Transverse colon (tissue), 4 donors: Measurements from ENCODE around the gene SDK1.

ENCODE experiments used
- EP300 ChIP-seq: sonication (generic); formaldehyde crosslinking; IDR thresholded peaks from one replicate; pipeline ENCODE4 v1.6.1; 2017; ENCODE audit warnings: antibody characterized with exemption, low read depth
- POLR2A ChIP-seq: fragments of 450-650 bp; IDR thresholded peaks from one replicate; pipeline ENCODE4 v1.6.1; 2016; ENCODE audit warnings: antibody characterized with exemption, mild to moderate bottlenecking, moderate library complexity
- POLR2AphosphoS5 ChIP-seq, 3 donors: sonication (generic); formaldehyde crosslinking; IDR thresholded peaks; one replicate each; pipeline ENCODE4 v1.6.1; 2016; ENCODE audit warnings: antibody characterized with exemption in 3 of 3
- TF ChIP-seq, protein P1 (sequence below), 5 experiments: fragments of 200-600 bp in 3 of 5; fragments of 450-650 bp in 2 of 5; sonication (generic) in 3 of 5; IDR thresholded peaks; 1 replicate in 2 of 5; 2 replicates in 3 of 5; pipeline ENCODE4 v1.5.1; 2016 to 2017; ENCODE audit warnings: antibody characterized with exemption in 5 of 5, inconsistent platforms in 3 of 5, mild to moderate bottlenecking in 2 of 5, moderate library complexity in 1 of 5

DNA sequence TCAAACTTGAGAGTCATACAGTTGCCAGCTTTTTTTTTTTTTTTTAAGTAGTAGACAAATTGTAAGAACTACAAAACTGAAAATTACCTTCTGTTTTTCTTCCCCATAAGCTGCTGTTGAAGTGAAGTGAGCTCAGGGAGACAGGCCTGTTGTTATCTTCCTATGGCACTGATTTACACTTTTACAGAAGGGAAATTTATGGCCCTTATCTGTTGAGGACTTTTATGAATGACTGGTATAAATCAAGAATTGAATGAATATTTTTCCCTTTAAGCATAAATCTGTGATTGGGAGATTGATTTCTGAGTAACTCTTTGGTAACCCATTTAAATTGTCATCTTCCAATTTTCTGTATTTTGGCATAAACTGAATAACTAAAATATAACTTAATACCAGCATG, 124.0 kb downstream of the SDK1 start:
- TF ChIP-seq EP300, result no peak
- TF ChIP-seq, protein P1, sequence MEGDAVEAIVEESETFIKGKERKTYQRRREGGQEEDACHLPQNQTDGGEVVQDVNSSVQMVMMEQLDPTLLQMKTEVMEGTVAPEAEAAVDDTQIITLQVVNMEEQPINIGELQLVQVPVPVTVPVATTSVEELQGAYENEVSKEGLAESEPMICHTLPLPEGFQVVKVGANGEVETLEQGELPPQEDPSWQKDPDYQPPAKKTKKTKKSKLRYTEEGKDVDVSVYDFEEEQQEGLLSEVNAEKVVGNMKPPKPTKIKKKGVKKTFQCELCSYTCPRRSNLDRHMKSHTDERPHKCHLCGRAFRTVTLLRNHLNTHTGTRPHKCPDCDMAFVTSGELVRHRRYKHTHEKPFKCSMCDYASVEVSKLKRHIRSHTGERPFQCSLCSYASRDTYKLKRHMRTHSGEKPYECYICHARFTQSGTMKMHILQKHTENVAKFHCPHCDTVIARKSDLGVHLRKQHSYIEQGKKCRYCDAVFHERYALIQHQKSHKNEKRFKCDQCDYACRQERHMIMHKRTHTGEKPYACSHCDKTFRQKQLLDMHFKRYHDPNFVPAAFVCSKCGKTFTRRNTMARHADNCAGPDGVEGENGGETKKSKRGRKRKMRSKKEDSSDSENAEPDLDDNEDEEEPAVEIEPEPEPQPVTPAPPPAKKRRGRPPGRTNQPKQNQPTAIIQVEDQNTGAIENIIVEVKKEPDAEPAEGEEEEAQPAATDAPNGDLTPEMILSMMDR (IDR thresholded peaks at IDR 0.05), result no peak
- no peak for TF ChIP-seq POLR2A
- TF ChIP-seq POLR2AphosphoS5 (IDR thresholded peaks at IDR 0.05), result no peak
